Liver (tissue), 9 donors: ENCODE results near the gene FUT9. TPM values are rescaled to one million over a fixed set of nuclear protein-coding genes. Genes with fewer than 3 reads are reported as not detected.

Experiments used
- DNase-seq: peaks from one replicate; pipeline ENCODE4 v3.0.0-alpha.2; 2017; ENCODE audit warnings: low spot score
- H3K27ac ChIP-seq, 2 donors: one replicate each; pipeline ENCODE4 v1.7.0; 2013; ENCODE audit warnings: inconsistent platforms in 2 of 2, low read length in 2 of 2, control low read depth in 1 of 2, low read depth in 1 of 2, mild to moderate bottlenecking in 1 of 2
- H3K27me3 ChIP-seq, 4 donors: one replicate each; pipeline versions ENCODE4 v1.6.1 to v1.7.0; 2013; ENCODE audit warnings: low read length in 3 of 4, inconsistent platforms in 1 of 4, mild to moderate bottlenecking in 1 of 4, moderate library complexity in 1 of 4; ENCODE audit not compliant: control insufficient read depth in 4 of 4, insufficient read depth in 4 of 4
- H3K36me3 ChIP-seq, 4 donors: one replicate each; pipeline versions ENCODE4 v1.6.1 to v1.7.0; 2013; ENCODE audit warnings: low read length in 3 of 4, mild to moderate bottlenecking in 3 of 4, low read depth in 1 of 4, moderate library complexity in 1 of 4; ENCODE audit not compliant: control insufficient read depth in 4 of 4, insufficient read depth in 3 of 4
- H3K4me1 ChIP-seq, 4 donors: one replicate each; pipeline versions ENCODE4 v1.6.1 to v1.7.0; 2013; ENCODE audit warnings: low read length in 3 of 4, mild to moderate bottlenecking in 3 of 4, moderate library complexity in 1 of 4; ENCODE audit not compliant: control insufficient read depth in 4 of 4, insufficient read depth in 4 of 4
- H3K4me3 ChIP-seq, 3 donors: one replicate each; pipeline versions ENCODE4 v1.6.1 to v1.7.0; 2013; ENCODE audit warnings: low read length in 3 of 3, control low read depth in 1 of 3, low read depth in 1 of 3, mild to moderate bottlenecking in 1 of 3
- H3K9ac ChIP-seq, 2 donors: one replicate each; pipeline ENCODE4 v1.7.0; 2013; ENCODE audit warnings: low read length in 2 of 2, mild to moderate bottlenecking in 2 of 2, moderate library complexity in 2 of 2, control low read depth in 1 of 2, low read depth in 1 of 2
- H3K9me3 ChIP-seq, 4 donors: one replicate each; pipeline versions ENCODE4 v1.6.1 to v1.7.0; 2013; ENCODE audit warnings: low read length in 3 of 4; ENCODE audit not compliant: control insufficient read depth in 4 of 4
- CTCF ChIP-seq: fragments of 150-350 bp; IDR thresholded peaks from 2 replicates; pipeline ENCODE4 v1.5.1; 2017; ENCODE audit warnings: improper control_type of control experiment, low read depth, low read length; ENCODE audit not compliant: missing input control
- EGR1 ChIP-seq, 2 donors: IDR thresholded peaks; 2 replicates each; pipeline ENCODE4 v1.6.1; 2016 to 2018; ENCODE audit warnings: antibody characterized with exemption in 2 of 2, low read depth in 2 of 2
- FOXA1 ChIP-seq: IDR thresholded peaks from 2 replicates; pipeline ENCODE4 v1.6.1; 2016; ENCODE audit warnings: antibody characterized with exemption
- FOXA2 ChIP-seq: IDR thresholded peaks from 2 replicates; pipeline ENCODE4 v1.6.1; 2016; ENCODE audit warnings: antibody characterized with exemption
- GABPA ChIP-seq, 2 donors: IDR thresholded peaks in 1 of 2; conservative IDR thresholded peaks in 1 of 2; 2 replicates each; pipeline ENCODE4 v1.6.1; 2016; ENCODE audit warnings: antibody characterized with exemption in 2 of 2, mild to moderate bottlenecking in 1 of 2, moderate library complexity in 1 of 2
- HNF4A ChIP-seq, 2 donors: conservative IDR thresholded peaks; 2 replicates each; pipeline ENCODE4 v1.6.1; 2016; ENCODE audit warnings: antibody characterized with exemption in 2 of 2, mild to moderate bottlenecking in 2 of 2
- HNF4G ChIP-seq: IDR thresholded peaks from 2 replicates; pipeline ENCODE4 v1.6.1; 2016; ENCODE audit warnings: antibody characterized with exemption
- JUND ChIP-seq, 2 donors: IDR thresholded peaks; 2 replicates each; pipeline ENCODE4 v1.6.1; 2016; ENCODE audit warnings: antibody characterized with exemption in 2 of 2
- MAX ChIP-seq: IDR thresholded peaks from 2 replicates; pipeline ENCODE4 v1.6.1; 2016; ENCODE audit warnings: antibody characterized with exemption
- NR2F2 ChIP-seq: IDR thresholded peaks from 2 replicates; pipeline ENCODE4 v1.6.1; 2016; ENCODE audit warnings: antibody characterized with exemption
- RAD21 ChIP-seq, 2 donors: IDR thresholded peaks; 2 replicates each; pipeline ENCODE4 v1.6.1; 2016; ENCODE audit warnings: antibody characterized with exemption in 2 of 2, mild to moderate bottlenecking in 2 of 2
- RXRA ChIP-seq, 2 donors: IDR thresholded peaks; 2 replicates each; pipeline ENCODE4 v1.6.1; 2017 to 2018; ENCODE audit warnings: antibody characterized with exemption in 2 of 2, mild to moderate bottlenecking in 1 of 2
- SP1 ChIP-seq: IDR thresholded peaks from 2 replicates; pipeline ENCODE4 v1.6.1; 2018; ENCODE audit warnings: antibody characterized with exemption, mild to moderate bottlenecking
- TAF1 ChIP-seq: conservative IDR thresholded peaks from 2 replicates; pipeline ENCODE4 v1.6.1; 2016; ENCODE audit warnings: antibody characterized with exemption, mild to moderate bottlenecking
- YY1 ChIP-seq: IDR thresholded peaks from 2 replicates; pipeline ENCODE4 v1.6.1; 2016; ENCODE audit warnings: antibody characterized with exemption, mild to moderate bottlenecking
- WGBS: extraction: QIAGEN DNeasy Blood & Tissue Kit; methylation state at CpG from one replicate; pipeline ENCODE4 v1.1.7; 2013; 5-methylcytosine and 5-hydroxymethylcytosine counted together
- polyA plus RNA-seq, 2 donors: library from polyadenylated mRNA; stranded (reverse) in 1 of 2; unstranded in 1 of 2; fragments of 200-250 nt in 1 of 2; fragments of >200 nt in 1 of 2; fragmentation: Nextera tagmentation in 1 of 2; extraction: Ambion mirVana in 1 of 2; gene quantifications; one replicate each; pipeline versions ENCODE4 v1.2.1 to v1.2.3, GENCODE V29; 2013 to 2015
- total RNA-seq, 2 donors: library from RNA; depleted of rRNA; stranded (reverse); fragments of >200 nt; gene quantifications; one replicate each; pipeline ENCODE4 v1.2.3, GENCODE V29; 2014
- TF ChIP-seq, protein P1 (sequence below): IDR thresholded peaks from 2 replicates; pipeline ENCODE4 v1.6.1; 2016; ENCODE audit warnings: antibody characterized with exemption
- TF ChIP-seq, protein P2 (sequence below): IDR thresholded peaks from 2 replicates; pipeline ENCODE4 v1.6.1; 2016; ENCODE audit warnings: antibody characterized with exemption
- donor health status: healthy.
- donor health status: healthy.
- donor health status: healthy.
- donor health status: healthy.
- donor health status: healthy.

Gene FUT9
- total and polyA plus RNA-seq, 4 donors = not detected

DNA sequence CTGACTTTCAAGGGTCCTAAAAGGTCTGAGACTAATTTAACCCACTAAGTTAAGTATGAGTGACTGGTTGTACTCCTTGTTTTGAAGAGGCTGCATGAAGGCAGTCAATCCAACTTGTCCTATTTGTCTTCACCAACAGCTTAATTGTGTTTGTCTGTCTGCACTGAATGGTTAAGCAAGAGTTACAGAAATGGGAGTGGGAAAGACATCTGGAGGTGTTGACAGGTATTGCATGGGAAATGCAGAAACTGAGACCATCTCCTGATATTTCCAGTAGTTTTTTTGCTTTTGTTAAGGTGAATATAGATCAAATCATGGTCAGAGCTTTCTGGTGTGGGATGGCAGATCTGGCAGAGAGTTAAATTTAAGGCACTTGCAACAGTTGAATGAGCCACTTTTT lies 6.5 kb downstream of the FUT9 start (continued):
- TF ChIP-seq CTCF (no peak), FOXA2 (no peak), NR2F2 (no peak), MAX (no peak)
- TF ChIP-seq, protein P1, sequence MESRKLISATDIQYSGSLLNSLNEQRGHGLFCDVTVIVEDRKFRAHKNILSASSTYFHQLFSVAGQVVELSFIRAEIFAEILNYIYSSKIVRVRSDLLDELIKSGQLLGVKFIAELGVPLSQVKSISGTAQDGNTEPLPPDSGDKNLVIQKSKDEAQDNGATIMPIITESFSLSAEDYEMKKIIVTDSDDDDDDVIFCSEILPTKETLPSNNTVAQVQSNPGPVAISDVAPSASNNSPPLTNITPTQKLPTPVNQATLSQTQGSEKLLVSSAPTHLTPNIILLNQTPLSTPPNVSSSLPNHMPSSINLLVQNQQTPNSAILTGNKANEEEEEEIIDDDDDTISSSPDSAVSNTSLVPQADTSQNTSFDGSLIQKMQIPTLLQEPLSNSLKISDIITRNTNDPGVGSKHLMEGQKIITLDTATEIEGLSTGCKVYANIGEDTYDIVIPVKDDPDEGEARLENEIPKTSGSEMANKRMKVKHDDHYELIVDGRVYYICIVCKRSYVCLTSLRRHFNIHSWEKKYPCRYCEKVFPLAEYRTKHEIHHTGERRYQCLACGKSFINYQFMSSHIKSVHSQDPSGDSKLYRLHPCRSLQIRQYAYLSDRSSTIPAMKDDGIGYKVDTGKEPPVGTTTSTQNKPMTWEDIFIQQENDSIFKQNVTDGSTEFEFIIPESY = no peak

DNA sequence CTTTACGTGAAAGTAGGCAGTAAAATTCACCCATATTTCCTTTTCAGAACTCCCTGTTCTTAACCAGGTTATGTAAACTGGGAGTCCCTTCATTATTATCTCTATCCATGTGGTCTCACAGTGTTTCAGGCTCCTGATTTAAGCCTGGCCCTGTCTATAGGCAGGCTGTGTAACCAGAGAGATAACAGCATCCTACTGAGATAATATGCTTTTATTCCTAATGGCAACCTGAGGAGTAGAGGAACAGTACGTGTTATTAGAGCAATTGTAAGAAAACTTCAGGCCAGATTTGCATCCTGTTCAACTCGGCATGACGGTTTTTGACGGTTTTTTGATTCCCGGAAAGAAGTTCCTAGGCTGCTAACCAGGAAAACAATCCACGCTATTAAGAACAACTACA lies 16.9 kb downstream of the FUT9 start:
- 45% methylated on average over 7 of the region's 7 CpGs for WGBS
- Histone ChIP-seq H3K9me3 (no peaks in the 10 kb centered on the region), H3K36me3 (no peaks in the 10 kb centered on the region), H3K27me3 (no peaks in the 10 kb centered on the region), H3K27ac (no peak overlapping the region), H3K4me3 (no peak overlapping the region), H3K4me1 (no peaks in the 10 kb centered on the region), H3K9ac (no peak overlapping the region)
- DNase-seq = no peak
- TF ChIP-seq FOXA1 (no peak), HNF4G (no peak), RXRA (IDR thresholded peaks at IDR 0.05) (no peak), TAF1 (no peak), JUND (IDR thresholded peaks at IDR 0.05) (no peak)
- TF ChIP-seq, protein P2, sequence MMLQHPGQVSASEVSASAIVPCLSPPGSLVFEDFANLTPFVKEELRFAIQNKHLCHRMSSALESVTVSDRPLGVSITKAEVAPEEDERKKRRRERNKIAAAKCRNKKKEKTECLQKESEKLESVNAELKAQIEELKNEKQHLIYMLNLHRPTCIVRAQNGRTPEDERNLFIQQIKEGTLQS = no peak

GRCh38 chr6:96051555-96051954 lies 35.8 kb downstream of the FUT9 start:
- Histone ChIP-seq H3K4me1 (no peaks in the 10 kb centered on the region), H3K27me3 (no peaks in the 10 kb centered on the region), H3K9me3 (no peaks in the 10 kb centered on the region), H3K9ac (no peak overlapping the region), H3K27ac (no peak overlapping the region), H3K4me3 (no peak overlapping the region), H3K36me3 (no peaks in the 10 kb centered on the region)
- TF ChIP-seq MAX (no peak), EGR1 (IDR thresholded peaks at IDR 0.05; ENCODE audit: low read depth in 2 of 2) (no peak), FOXA2 (no peak), FOXA1 (no peak), CTCF (no peak), YY1 (no peak), SP1 (no peak), HNF4A (conservative IDR thresholded peaks at IDR 0.05) (no peak), RAD21 (IDR thresholded peaks at IDR 0.05) (no peak), GABPA (IDR thresholded peaks at IDR 0.05 in 1 of 2, conservative IDR thresholded peaks at IDR 0.05 in 1 of 2) (no peak), TAF1 (no peak)
- TF ChIP-seq, protein P1 = no peak
- TF ChIP-seq, protein P2 = no peak
- no peak for DNase-seq
